ENCODE results near the gene RNF121.

Gene RNF121

GRCh38 chr11:71997594-71997993 lies 68.7 kb downstream of the RNF121 start:
- Histone ChIP-seq H3K36me3 (ENCODE audit: control insufficient read depth in 5 of 5, insufficient read depth in 5 of 5, low read length in 5 of 5) (peaks cover 0 to 43% (median 24%) of the 10 kb centered on the region in 5 donors), H3K9ac (ENCODE audit: low read length in 5 of 5) (no peak overlapping the region), H3K9me3 (ENCODE audit: control insufficient read depth in 5 of 5, low read length in 5 of 5) (no peaks in the 10 kb centered on the region), H3K4me1 (ENCODE audit: control insufficient read depth in 5 of 5, insufficient read depth in 5 of 5, low read length in 5 of 5) (peaks cover 7 to 29% (median 14%) of the 10 kb centered on the region in 5 donors), H3K27ac (ENCODE audit: low read depth, low read length) (peak overlapping the region; percentile 65), H3K27me3 (ENCODE audit: control insufficient read depth in 5 of 5, insufficient read depth in 4 of 5, low read length in 5 of 5) (no peaks in the 10 kb centered on the region), H3K4me3 (ENCODE audit: low read depth in 1 of 5, low read length in 5 of 5) (no peak overlapping the region)

- no peaks in the 10 kb centered on the region for H3K27me3 ChIP-seq (ENCODE audit: control insufficient read depth in 5 of 5, insufficient read depth in 4 of 5, low read length in 5 of 5)
- H3K4me3 ChIP-seq (ENCODE audit: low read depth in 1 of 5, low read length in 5 of 5), result no peak overlapping the region
- H3K9me3 ChIP-seq (ENCODE audit: control insufficient read depth in 5 of 5, low read length in 5 of 5), result no peaks in the 10 kb centered on the region
- no peak overlapping the region for H3K9ac ChIP-seq (ENCODE audit: low read length in 5 of 5)
- H3K27ac ChIP-seq (ENCODE audit: low read depth, low read length), result peak overlapping the region; percentile 65
- H3K36me3 ChIP-seq (ENCODE audit: control insufficient read depth in 5 of 5, insufficient read depth in 5 of 5, low read length in 5 of 5), result peaks cover 0 to 47% (median 29%) of the 10 kb centered on the region in 5 donors
- peaks cover 7 to 29% (median 14%) of the 10 kb centered on the region in 5 donors for H3K4me1 ChIP-seq (ENCODE audit: control insufficient read depth in 5 of 5, insufficient read depth in 5 of 5, low read length in 5 of 5)
These were observed 69.2 kb downstream of the RNF121 start for GRCh38 chr11:71998061-71998460.

- peaks cover 0 to 55% (median 36%) of the 10 kb centered on the region in 5 donors for H3K36me3 ChIP-seq (ENCODE audit: control insufficient read depth in 5 of 5, insufficient read depth in 5 of 5, low read length in 5 of 5)
- H3K4me3 ChIP-seq (ENCODE audit: low read depth in 1 of 5, low read length in 5 of 5), result peak within 1 kb of the TSS in 4 of 5 donors; percentile 35 to 61 (median 46)
- no peaks in the 10 kb centered on the region for H3K9me3 ChIP-seq (ENCODE audit: control insufficient read depth in 5 of 5, low read length in 5 of 5)
- no peaks in the 10 kb centered on the region for H3K27me3 ChIP-seq (ENCODE audit: control insufficient read depth in 5 of 5, insufficient read depth in 4 of 5, low read length in 5 of 5)
- peaks cover 7 to 29% (median 14%) of the 10 kb centered on the region in 5 donors for H3K4me1 ChIP-seq (ENCODE audit: control insufficient read depth in 5 of 5, insufficient read depth in 5 of 5, low read length in 5 of 5)
- H3K9ac ChIP-seq (ENCODE audit: low read length in 5 of 5), result peak within 1 kb of the TSS; percentile 16 to 84 (median 31)
- peak within 1 kb of the TSS; percentile 65 for H3K27ac ChIP-seq (ENCODE audit: low read depth, low read length)
These were observed 69.9 kb downstream of the RNF121 start, which contains the start of gene IL18BP for GRCh38 chr11:71998649-71999310. Gene IL18BP (plus strand): TSS chr11:71998909. CDS start chr11:71999985, 1,076 bp downstream.

- Histone ChIP-seq H3K9me3 (ENCODE audit: control insufficient read depth in 5 of 5, low read length in 5 of 5) (no peaks in the 10 kb centered on the region), H3K27ac (ENCODE audit: low read depth, low read length) (peak overlapping the region; percentile 65), H3K9ac (ENCODE audit: low read length in 5 of 5) (peak overlapping the region in 4 of 5 donors; percentile 25 to 84 (median 50)), H3K27me3 (ENCODE audit: control insufficient read depth in 5 of 5, insufficient read depth in 4 of 5, low read length in 5 of 5) (no peaks in the 10 kb centered on the region), H3K4me1 (ENCODE audit: control insufficient read depth in 5 of 5, insufficient read depth in 5 of 5, low read length in 5 of 5) (peaks cover 7 to 29% (median 14%) of the 10 kb centered on the region in 5 donors), H3K36me3 (ENCODE audit: control insufficient read depth in 5 of 5, insufficient read depth in 5 of 5, low read length in 5 of 5) (peaks cover 0 to 60% (median 42%) of the 10 kb centered on the region in 5 donors), H3K4me3 (ENCODE audit: low read depth in 1 of 5, low read length in 5 of 5) (peak overlapping the region in 4 of 5 donors; percentile 35 to 61 (median 46))
These were observed 70.5 kb downstream of the RNF121 start for GRCh38 chr11:71999362-71999761.

GRCh38 chr11:71999798-72000197 lies 71.0 kb downstream of the RNF121 start:
- Histone ChIP-seq H3K27me3 (ENCODE audit: control insufficient read depth in 5 of 5, insufficient read depth in 4 of 5, low read length in 5 of 5) (no peaks in the 10 kb centered on the region), H3K9me3 (ENCODE audit: control insufficient read depth in 5 of 5, low read length in 5 of 5) (no peaks in the 10 kb centered on the region), H3K27ac (ENCODE audit: low read depth, low read length) (peak overlapping the region; percentile 65), H3K4me1 (ENCODE audit: control insufficient read depth in 5 of 5, insufficient read depth in 5 of 5, low read length in 5 of 5) (peaks cover 7 to 29% (median 14%) of the 10 kb centered on the region in 5 donors), H3K36me3 (ENCODE audit: control insufficient read depth in 5 of 5, insufficient read depth in 5 of 5, low read length in 5 of 5) (peaks cover 0 to 64% (median 46%) of the 10 kb centered on the region in 5 donors), H3K4me3 (ENCODE audit: low read depth in 1 of 5, low read length in 5 of 5) (peak overlapping the region in 4 of 5 donors; percentile 35 to 61 (median 46)), H3K9ac (ENCODE audit: low read length in 5 of 5) (peak overlapping the region in 4 of 5 donors; percentile 25 to 84 (median 50))

GRCh38 chr11:72000202-72000867 lies 71.5 kb downstream of the RNF121 start:
- peaks cover 0 to 64% (median 51%) of the 10 kb centered on the region in 5 donors for H3K36me3 ChIP-seq (ENCODE audit: control insufficient read depth in 5 of 5, insufficient read depth in 5 of 5, low read length in 5 of 5)
- H3K4me3 ChIP-seq (ENCODE audit: low read depth in 1 of 5, low read length in 5 of 5), result no peak overlapping the region
- H3K9ac ChIP-seq (ENCODE audit: low read length in 5 of 5), result peak overlapping the region in 2 of 5 donors; percentile 25 to 68
- H3K9me3 ChIP-seq (ENCODE audit: control insufficient read depth in 5 of 5, low read length in 5 of 5), result no peaks in the 10 kb centered on the region
- H3K4me1 ChIP-seq (ENCODE audit: control insufficient read depth in 5 of 5, insufficient read depth in 5 of 5, low read length in 5 of 5), result peaks cover 7 to 29% (median 14%) of the 10 kb centered on the region in 5 donors
- H3K27me3 ChIP-seq (ENCODE audit: control insufficient read depth in 5 of 5, insufficient read depth in 4 of 5, low read length in 5 of 5), result no peaks in the 10 kb centered on the region
- H3K27ac ChIP-seq (ENCODE audit: low read depth, low read length), result peak overlapping the region; percentile 65

- Histone ChIP-seq H3K27ac (ENCODE audit: low read depth, low read length) (no peak overlapping the region), H3K4me1 (ENCODE audit: control insufficient read depth in 5 of 5, insufficient read depth in 5 of 5, low read length in 5 of 5) (peaks cover 7 to 29% (median 14%) of the 10 kb centered on the region in 5 donors), H3K27me3 (ENCODE audit: control insufficient read depth in 5 of 5, insufficient read depth in 4 of 5, low read length in 5 of 5) (no peaks in the 10 kb centered on the region)
These were observed 72.4 kb downstream of the RNF121 start for GRCh38 chr11:72001285-72001684.

GRCh38 chr11:72001834-72002591 lies 73.2 kb downstream of the RNF121 start:
- Histone ChIP-seq H3K27me3 (ENCODE audit: control insufficient read depth in 5 of 5, insufficient read depth in 4 of 5, low read length in 5 of 5) (no peaks in the 10 kb centered on the region), H3K4me1 (ENCODE audit: control insufficient read depth in 5 of 5, insufficient read depth in 5 of 5, low read length in 5 of 5) (peaks cover 7 to 26% (median 14%) of the 10 kb centered on the region in 5 donors), H3K36me3 (ENCODE audit: control insufficient read depth in 5 of 5, insufficient read depth in 5 of 5, low read length in 5 of 5) (peaks cover 0 to 71% (median 63%) of the 10 kb centered on the region in 5 donors), H3K27ac (ENCODE audit: low read depth, low read length) (no peak overlapping the region), H3K4me3 (ENCODE audit: low read depth in 1 of 5, low read length in 5 of 5) (no peak overlapping the region), H3K9ac (ENCODE audit: low read length in 5 of 5) (no peak overlapping the region), H3K9me3 (ENCODE audit: control insufficient read depth in 5 of 5, low read length in 5 of 5) (no peaks in the 10 kb centered on the region)

More at GRCh38 chr11:72001285-72001684, 72.4 kb downstream of the RNF121 start:
- Histone ChIP-seq H3K9ac (ENCODE audit: low read length in 5 of 5) (no peak overlapping the region), H3K36me3 (ENCODE audit: control insufficient read depth in 5 of 5, insufficient read depth in 5 of 5, low read length in 5 of 5) (peaks cover 0 to 70% (median 55%) of the 10 kb centered on the region in 5 donors), H3K9me3 (ENCODE audit: control insufficient read depth in 5 of 5, low read length in 5 of 5) (no peaks in the 10 kb centered on the region), H3K4me3 (ENCODE audit: low read depth in 1 of 5, low read length in 5 of 5) (no peak overlapping the region)

GRCh38 chr11:72002841-72003775 lies 74.3 kb downstream of the RNF121 start:
- Histone ChIP-seq H3K4me1 (ENCODE audit: control insufficient read depth in 5 of 5, insufficient read depth in 5 of 5, low read length in 5 of 5) (peaks cover 7 to 24% (median 14%) of the 10 kb centered on the region in 5 donors), H3K9ac (ENCODE audit: low read length in 5 of 5) (peak overlapping the region in 1 of 5 donors; percentile 16), H3K4me3 (ENCODE audit: low read depth in 1 of 5, low read length in 5 of 5) (no peak overlapping the region), H3K27ac (ENCODE audit: low read depth, low read length) (no peak overlapping the region), H3K27me3 (ENCODE audit: control insufficient read depth in 5 of 5, insufficient read depth in 4 of 5, low read length in 5 of 5) (no peaks in the 10 kb centered on the region), H3K36me3 (ENCODE audit: control insufficient read depth in 5 of 5, insufficient read depth in 5 of 5, low read length in 5 of 5) (peaks cover 0 to 78% (median 74%) of the 10 kb centered on the region in 5 donors), H3K9me3 (ENCODE audit: control insufficient read depth in 5 of 5, low read length in 5 of 5) (no peaks in the 10 kb centered on the region)

All from subcutaneous abdominal adipose tissue (tissue), 5 donors.